Bladder microvascular endothelial cell (primary cell): Measurements from ENCODE around the gene ADGRL2. TPM values are rescaled to one million over a fixed set of nuclear protein-coding genes. Genes with fewer than 3 reads are reported as not detected.

Experiments
- total RNA-seq: library from RNA; depleted of rRNA; stranded (reverse); fragments of >200 nt; gene quantifications from 2 replicates; pipeline ENCODE4 v1.2.3, GENCODE V29; 2014

The ADGRL2 gene
- 75.9 and 123 TPM in 2 replicates for total RNA-seq

GRCh38 chr1:81800695-81801650 lies at the start of gene ADGRL2:
Gene ADGRL2 (plus strand): TSS chr1:81800934. CDS start chr1:81836985, 36,051 bp downstream.

